Motor neuron (in vitro differentiated cells): Measurements from ENCODE around the gene IQGAP2. TPM values are rescaled to one million over a fixed set of nuclear protein-coding genes. Genes with fewer than 3 reads are reported as not detected.

Source experiments
- ATAC-seq, 8 experiments: fragments of 200-7000 bp; cut with Tn5 transposase; replicated peaks in 6 of 8; 2 replicates each; pipeline ENCODE4 v1.8.0; 2021; ENCODE audit warnings: mild to moderate bottlenecking in 8 of 8, moderate library complexity in 8 of 8
- H3K27ac ChIP-seq, 2 donors: fragments of 250-450 bp; sonication (Bioruptor Pico); 2 replicates each; pipeline ENCODE4 v1.9.0; 2021; ENCODE audit warnings: antibody characterized with exemption in 2 of 2, mild to moderate bottlenecking in 2 of 2, moderate library complexity in 1 of 2
- H3K4me1 ChIP-seq, 2 donors: fragments of 250-450 bp; sonication (Bioruptor Pico); replicated peaks in 1 of 2; 2 replicates each; pipeline ENCODE4 v1.6.1; 2021; ENCODE audit warnings: antibody characterized with exemption in 2 of 2, mild to moderate bottlenecking in 2 of 2, moderate library complexity in 1 of 2
- H3K4me3 ChIP-seq, 5 donors: fragments of 250-450 bp; sonication (Bioruptor Pico); 2 replicates each; pipeline ENCODE4 v1.9.0; 2021; ENCODE audit warnings: antibody characterized with exemption in 5 of 5, mild to moderate bottlenecking in 5 of 5, moderate library complexity in 4 of 5
- WGBS, 10 experiments: fragments of 450-650 bp; shearing (Covaris generic); methylation state at CpG; one replicate each; pipeline ENCODE4 v1.0.0; 2022; 5-methylcytosine and 5-hydroxymethylcytosine counted together
- in situ Hi-C, 9 experiments: fragments of 400-800 bp; cut with MboI; loops; one replicate each; pipeline ENCODE4 v1.15.0; 2021; ENCODE audit warnings: low sequenced_read_pairs in 9 of 9, low pct_unique_long_range_greater_than_20kb in 2 of 9; ENCODE audit not compliant: unreplicated experiment in 9 of 9
- total RNA-seq, 8 experiments: library from RNA; unstranded; fragments of 300-600 nt; gene quantifications; 2 replicates each; pipeline versions ENCODE4 v1.2.3 to v1.2.4, GENCODE V29; 2022

The IQGAP2 gene
- total RNA-seq, 8 experiments from 2014 or later = 6.3 to 74.8 (median 14.2) TPM

- Histone ChIP-seq H3K4me1 (peaks cover 7 to 11% of the 10 kb centered on the region in 2 donors), H3K27ac (peak overlapping the region in 1 of 2 donors; percentile 30), H3K4me3 (no peak overlapping the region)
- in situ Hi-C loops = no loop called here
- WGBS, 10 experiments = 30 to 100% (median 62%) methylated on average over 1 to 10 of the region's 11 CpGs; no CpG with 5 or more reads in 3 of the 10 experiments
- peak; percentile 86 to 99 (median 95) for ATAC-seq
These were observed 30.6 kb upstream of the IQGAP2 start for GRCh38 chr5:76372323-76373054.

GRCh38 chr5:76376148-76376865 is 26.8 kb upstream of the IQGAP2 start:
- ATAC-seq = no peak
- WGBS, 10 experiments = 34 to 100% (median 91%) methylated on average over 1 to 3 of the region's 3 CpGs; no CpG with 5 or more reads in 1 of the 10 experiments
- Histone ChIP-seq H3K27ac (no peak overlapping the region), H3K4me3 (no peak overlapping the region), H3K4me1 (peaks cover 11 to 17% of the 10 kb centered on the region in 2 donors)
- in situ Hi-C loops = no loop called here

GRCh38 chr5:76376866-76377230 is 26.2 kb upstream of the IQGAP2 start:
- in situ Hi-C loops = no loop called here
- H3K4me1 ChIP-seq = peaks cover 11 to 17% of the 10 kb centered on the region in 2 donors
- WGBS, 10 experiments = 33 to 90% (median 70%) methylated on average over 1 to 3 of the region's 3 CpGs; no CpG with 5 or more reads in 4 of the 10 experiments
- ATAC-seq = no peak
- H3K27ac ChIP-seq = no peak overlapping the region
- no peak overlapping the region for H3K4me3 ChIP-seq

- in situ Hi-C loops = no loop called here
These were observed 24.7 kb upstream of the IQGAP2 start for GRCh38 chr5:76378355-76378754.

GRCh38 chr5:76379316-76379715 is 23.8 kb upstream of the IQGAP2 start:
- 59 to 100% (median 77%) methylated on average over 1 to 5 of the region's 5 CpGs for WGBS, 10 experiments
- Histone ChIP-seq H3K4me3 (no peak overlapping the region), H3K4me1 (peaks cover 4 to 10% of the 10 kb centered on the region in 2 donors), H3K27ac (no peak overlapping the region)
- ATAC-seq = no peak
- in situ Hi-C loops = no loop called here

More at GRCh38 chr5:76378355-76378754, 24.7 kb upstream of the IQGAP2 start:
- H3K27ac ChIP-seq = no peak overlapping the region
- no peak for ATAC-seq
- peaks cover 0 to 10% of the 10 kb centered on the region in 2 donors for H3K4me1 ChIP-seq
- 62 to 100% (median 96%) methylated on average over 1 to 5 of the region's 6 CpGs; no CpG with 5 or more reads in 2 of the 10 experiments for WGBS, 10 experiments
- H3K4me3 ChIP-seq = no peak overlapping the region

- in situ Hi-C loops = no loop called here
- WGBS, 10 experiments = 17 to 100% (median 88%) methylated on average over 1 of the region's 1 CpG
- no peak for ATAC-seq
- H3K4me3 ChIP-seq = no peak overlapping the region
- H3K27ac ChIP-seq = no peak overlapping the region
- peaks cover 4 to 10% of the 10 kb centered on the region in 2 donors for H3K4me1 ChIP-seq
These were observed 23.2 kb upstream of the IQGAP2 start for GRCh38 chr5:76379855-76380254.

- ATAC-seq = no peak
- Histone ChIP-seq H3K27ac (no peak overlapping the region), H3K4me3 (no peak overlapping the region), H3K4me1 (peaks cover 4 to 10% of the 10 kb centered on the region in 2 donors)
- WGBS, 10 experiments = 0 to 64% (median 43%) methylated on average over 1 to 2 of the region's 7 CpGs
- in situ Hi-C loops = no loop called here
These were observed 22.6 kb upstream of the IQGAP2 start for GRCh38 chr5:76380346-76381066.

- Histone ChIP-seq H3K27ac (no peak overlapping the region), H3K4me3 (no peak overlapping the region), H3K4me1 (peaks cover 4 to 10% of the 10 kb centered on the region in 2 donors)
- in situ Hi-C loops = no loop called here
- WGBS, 10 experiments = 0 to 100% (median 96%) methylated on average over 1 to 4 of the region's 4 CpGs
- ATAC-seq = peak in 3 of 8 experiments; percentile 54 to 84 (median 81)
These were observed 19.8 kb upstream of the IQGAP2 start for GRCh38 chr5:76383126-76383832.

GRCh38 chr5:76384189-76384588 is 18.9 kb upstream of the IQGAP2 start:
- ATAC-seq = no peak
- 43 to 65% methylated on average over 2 to 3 of the region's 4 CpGs; no CpG with 5 or more reads in 8 of the 10 experiments for WGBS, 10 experiments
- in situ Hi-C loops = no loop called here
- Histone ChIP-seq H3K4me3 (no peak overlapping the region), H3K4me1 (peaks cover 10% of the 10 kb centered on the region in 2 donors), H3K27ac (no peak overlapping the region)

GRCh38 chr5:76384705-76385104 is 18.4 kb upstream of the IQGAP2 start:
- 50 to 86% (median 75%) methylated on average over 1 to 2 of the region's 3 CpGs; no CpG with 5 or more reads in 1 of the 10 experiments for WGBS, 10 experiments
- in situ Hi-C loops = no loop called here

GRCh38 chr5:76385540-76385939 is 17.5 kb upstream of the IQGAP2 start:
- no peak overlapping the region for H3K27ac ChIP-seq
- ATAC-seq = no peak
- in situ Hi-C loops = no loop called here
- no peak overlapping the region for H3K4me3 ChIP-seq
- H3K4me1 ChIP-seq = peaks cover 3 to 19% of the 10 kb centered on the region in 2 donors
- 83 to 100% (median 98%) methylated on average over 1 to 4 of the region's 5 CpGs; no CpG with 5 or more reads in 4 of the 10 experiments for WGBS, 10 experiments

More at GRCh38 chr5:76384705-76385104, 18.4 kb upstream of the IQGAP2 start:
- ATAC-seq = no peak
- Histone ChIP-seq H3K4me3 (no peak overlapping the region), H3K4me1 (peaks cover 10 to 15% of the 10 kb centered on the region in 2 donors), H3K27ac (no peak overlapping the region)

GRCh38 chr5:76386360-76386759 is 16.7 kb upstream of the IQGAP2 start:
- H3K4me3 ChIP-seq = no peak overlapping the region

More at GRCh38 chr5:76386360-76386759, 16.7 kb upstream of the IQGAP2 start:
- ATAC-seq = no peak
- no peak overlapping the region for H3K27ac ChIP-seq
- WGBS, 10 experiments = 20 to 100% (median 53%) methylated on average over 1 to 4 of the region's 5 CpGs; no CpG with 5 or more reads in 3 of the 10 experiments
- in situ Hi-C loops = no loop called here
- H3K4me1 ChIP-seq = peaks cover 0 to 19% of the 10 kb centered on the region in 2 donors
